ENCODE results near the gene COMMD4.
"Not testable (repeated sequence)": the region's sequence is repeated elsewhere in the genome, so short reads cannot be mapped to it uniquely, and the experiment has no call there.

COMMD4 gene

GRCh38 chr15:75335705-75336355 lies at the start of gene COMMD4:
Gene COMMD4, plus strand, starts transcription at chr15:75336063. Its CDS starts 27 bp downstream, at chr15:75336090.
- DNase-seq (ENCODE audit: low read depth) = peak; percentile 74

- DNase-seq (ENCODE audit: low read depth) = not testable (repeated sequence)
These were observed 42.2 kb upstream of the COMMD4 start for GRCh38 chr15:75293660-75294059.

GRCh38 chr15:75298541-75299310 lies 37.1 kb upstream of the COMMD4 start:
- not testable (repeated sequence) for DNase-seq (ENCODE audit: low read depth)

GRCh38 chr15:75299311-75299688 lies 36.6 kb upstream of the COMMD4 start:
- peak; percentile 56 for DNase-seq (ENCODE audit: low read depth)

GRCh38 chr15:75300026-75300425 lies 35.8 kb upstream of the COMMD4 start:
- not testable (repeated sequence) for DNase-seq (ENCODE audit: low read depth)

GRCh38 chr15:75302318-75302717 lies 33.5 kb upstream of the COMMD4 start:
- no peak for DNase-seq (ENCODE audit: low read depth)

- DNase-seq (ENCODE audit: low read depth) = not testable (repeated sequence)
These were observed 33.1 kb upstream of the COMMD4 start for GRCh38 chr15:75302753-75303152.

GRCh38 chr15:75306188-75306587 lies 29.7 kb upstream of the COMMD4 start:
- DNase-seq (ENCODE audit: low read depth) = no peak

GRCh38 chr15:75307778-75308390 lies 28.0 kb upstream of the COMMD4 start:
- no peak for DNase-seq (ENCODE audit: low read depth)

- no peak for DNase-seq (ENCODE audit: low read depth)
These were observed 26.2 kb upstream of the COMMD4 start for GRCh38 chr15:75309711-75310110.

GRCh38 chr15:75312548-75312947 lies 23.3 kb upstream of the COMMD4 start:
- DNase-seq (ENCODE audit: low read depth) = not testable (repeated sequence)

GRCh38 chr15:75313116-75313845 lies 22.6 kb upstream of the COMMD4 start:
- no peak for DNase-seq (ENCODE audit: low read depth)

- DNase-seq (ENCODE audit: low read depth) = no peak
These were observed 21.1 kb upstream of the COMMD4 start for GRCh38 chr15:75314552-75315290.

GRCh38 chr15:75319231-75319897 lies 16.5 kb upstream of the COMMD4 start:
- not testable (repeated sequence) for DNase-seq (ENCODE audit: low read depth)

GRCh38 chr15:75321711-75322110 lies 14.2 kb upstream of the COMMD4 start:
- DNase-seq (ENCODE audit: low read depth) = no peak

- no peak for DNase-seq (ENCODE audit: low read depth)
These were observed 9.9 kb upstream of the COMMD4 start for GRCh38 chr15:75325922-75326321.

GRCh38 chr15:75327005-75327404 lies 8.9 kb upstream of the COMMD4 start:
- DNase-seq (ENCODE audit: low read depth) = no peak

GRCh38 chr15:75327491-75327890 lies 8.4 kb upstream of the COMMD4 start:
- no peak for DNase-seq (ENCODE audit: low read depth)

- no peak for DNase-seq (ENCODE audit: low read depth)
These were observed 7.2 kb upstream of the COMMD4 start for GRCh38 chr15:75328493-75329314.

- no peak for DNase-seq (ENCODE audit: low read depth)
These were observed 6.3 kb upstream of the COMMD4 start for GRCh38 chr15:75329571-75329970.

Measured in stimulated activated CD8-positive, alpha-beta memory T cell treated with anti-CD3 and anti-CD28 coated beads, Interleukin-4, amount 100 ng/mL, for 24 hours (primary cell).